Esophagus squamous epithelium (tissue), 5 donors: Measurements from ENCODE around the gene UBE2G2. TPM values are rescaled to one million over a fixed set of nuclear protein-coding genes. Genes with fewer than 3 reads are reported as not detected.

Source experiments
- DNase-seq: peaks from one replicate; lab custom pipeline; 2025; lab: John Stamatoyannopoulos, UW
- H3K27ac ChIP-seq, 4 donors: fragments of 200-600 bp; sonication (generic); one replicate each; pipeline ENCODE4 v1.5.1; 2016 to 2019; ENCODE audit warnings: mild to moderate bottlenecking in 1 of 4
- H3K27me3 ChIP-seq, 4 donors: fragments of 200-600 bp; sonication (generic); 1 replicate in 3 of 4; 2 replicates in 1 of 4; pipeline versions ENCODE4 v1.5.1 to v1.6.0; 2017 to 2021; ENCODE audit warnings: antibody characterized with exemption in 1 of 4
- H3K36me3 ChIP-seq, 3 donors: fragments of 200-600 bp; sonication (generic); one replicate each; pipeline ENCODE4 v1.5.1; 2016 to 2019
- H3K4me1 ChIP-seq, 3 donors: fragments of 200-600 bp; sonication (generic); one replicate each; pipeline ENCODE4 v1.5.1; 2017 to 2019
- H3K4me3 ChIP-seq, 4 donors: fragments of 200-600 bp; sonication (generic); 1 replicate in 3 of 4; 2 replicates in 1 of 4; pipeline ENCODE4 v1.5.1; 2016 to 2019; ENCODE audit warnings: mild to moderate bottlenecking in 2 of 4, moderate library complexity in 1 of 4
- H3K9me3 ChIP-seq, 3 donors: fragments of 200-600 bp; sonication (generic); one replicate each; pipeline ENCODE4 v1.5.1; 2016 to 2019
- POLR2A ChIP-seq, 4 donors: fragments of 450-650 bp; IDR thresholded peaks; one replicate each; pipeline ENCODE4 v1.6.1; 2017; ENCODE audit warnings: antibody characterized with exemption in 4 of 4, mild to moderate bottlenecking in 4 of 4, moderate library complexity in 3 of 4
- WGBS, 2 donors: methylation state at CpG; one replicate each; pipeline ENCODE4 v1.1.5; 2018; 5-methylcytosine and 5-hydroxymethylcytosine counted together
- intact Hi-C: fragments of 100-400 bp; cut with DNase I; formaldehyde crosslinking; loops from one replicate; pipeline ENCODE4 v1.15.0; 2022
- total RNA-seq, 4 donors: library from RNA; depleted of rRNA; stranded (reverse); fragments of >200 nt; gene quantifications; one replicate each; pipeline ENCODE4 v1.1.0, GENCODE V29; 2016
- TF ChIP-seq, protein P1 (sequence below), 6 experiments: fragments of 450-650 bp in 4 of 6; fragments of 200-600 bp in 2 of 6; sonication (generic) in 2 of 6; IDR thresholded peaks; one replicate each; pipeline ENCODE4 v1.5.1; 2016 to 2019; ENCODE audit warnings: antibody characterized with exemption in 6 of 6, mild to moderate bottlenecking in 4 of 6, moderate library complexity in 4 of 6
- donor health status: DM: yes; HTN: yes; CAD: no.

UBE2G2 gene
- total RNA-seq, 4 donors from 2014 or later = 27.9 to 70.0 (median 51.1) TPM

DNA sequence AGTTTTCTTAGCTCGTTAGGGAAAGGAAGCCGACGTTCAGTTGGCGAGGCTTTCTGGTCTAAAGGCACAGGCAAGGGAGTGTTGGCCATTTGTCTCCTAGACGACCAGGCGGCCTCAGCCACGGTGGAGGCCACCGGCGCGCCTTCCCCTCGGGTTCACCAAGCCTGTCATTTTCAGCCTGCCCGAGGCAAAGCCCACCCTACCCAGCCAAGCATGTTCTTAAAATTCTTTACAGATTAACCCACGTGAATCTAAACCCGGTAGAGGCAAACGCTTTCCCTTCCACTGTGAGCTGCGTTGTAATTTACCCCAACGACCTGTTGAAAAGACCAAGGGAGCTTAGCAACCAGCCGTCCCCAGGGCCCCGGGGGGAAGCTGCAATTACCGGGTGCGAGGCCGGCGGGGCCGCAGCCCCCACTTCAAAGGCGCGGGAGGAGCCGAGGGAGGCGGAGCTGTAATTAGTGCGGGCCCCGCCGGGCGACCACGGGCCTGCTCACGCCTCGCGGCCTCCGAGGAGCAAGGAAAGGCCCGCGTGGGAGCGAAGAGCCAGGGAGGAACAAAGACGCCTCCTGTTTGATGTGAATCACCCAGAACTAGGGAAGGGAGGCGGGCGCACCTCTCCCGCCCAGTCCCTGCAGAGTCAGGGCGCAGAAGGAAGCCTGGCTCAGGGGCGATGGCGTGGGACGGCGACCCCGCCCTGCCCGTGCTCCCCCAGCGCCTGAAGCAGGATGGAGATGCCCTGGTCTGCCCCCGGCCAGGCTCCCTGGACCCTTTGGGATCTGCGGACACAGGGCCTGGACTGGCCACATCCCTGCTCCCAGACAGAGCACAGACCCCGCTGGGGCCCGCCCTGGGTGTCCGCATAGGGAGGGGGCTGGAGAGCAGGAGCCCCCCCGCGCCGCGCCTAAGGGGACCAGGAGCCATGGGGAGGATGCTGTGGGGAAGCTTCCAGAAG lies 78.2 kb downstream of the UBE2G2 start:
- DNase-seq = no peak

GRCh38 chr21:44722731-44723130 lies 78.9 kb downstream of the UBE2G2 start:
- Histone ChIP-seq H3K36me3 (no peaks in the 10 kb centered on the region), H3K4me3 (no peak overlapping the region), H3K27me3 (peaks cover 6 to 98% (median 12%) of the 10 kb centered on the region in 4 donors), H3K9me3 (no peaks in the 10 kb centered on the region), H3K27ac (no peak overlapping the region), H3K4me1 (peaks cover 0 to 9% (median 6%) of the 10 kb centered on the region in 3 donors)
- no peak for TF ChIP-seq POLR2A (IDR thresholded peaks at IDR 0.05)
- TF ChIP-seq, protein P1, sequence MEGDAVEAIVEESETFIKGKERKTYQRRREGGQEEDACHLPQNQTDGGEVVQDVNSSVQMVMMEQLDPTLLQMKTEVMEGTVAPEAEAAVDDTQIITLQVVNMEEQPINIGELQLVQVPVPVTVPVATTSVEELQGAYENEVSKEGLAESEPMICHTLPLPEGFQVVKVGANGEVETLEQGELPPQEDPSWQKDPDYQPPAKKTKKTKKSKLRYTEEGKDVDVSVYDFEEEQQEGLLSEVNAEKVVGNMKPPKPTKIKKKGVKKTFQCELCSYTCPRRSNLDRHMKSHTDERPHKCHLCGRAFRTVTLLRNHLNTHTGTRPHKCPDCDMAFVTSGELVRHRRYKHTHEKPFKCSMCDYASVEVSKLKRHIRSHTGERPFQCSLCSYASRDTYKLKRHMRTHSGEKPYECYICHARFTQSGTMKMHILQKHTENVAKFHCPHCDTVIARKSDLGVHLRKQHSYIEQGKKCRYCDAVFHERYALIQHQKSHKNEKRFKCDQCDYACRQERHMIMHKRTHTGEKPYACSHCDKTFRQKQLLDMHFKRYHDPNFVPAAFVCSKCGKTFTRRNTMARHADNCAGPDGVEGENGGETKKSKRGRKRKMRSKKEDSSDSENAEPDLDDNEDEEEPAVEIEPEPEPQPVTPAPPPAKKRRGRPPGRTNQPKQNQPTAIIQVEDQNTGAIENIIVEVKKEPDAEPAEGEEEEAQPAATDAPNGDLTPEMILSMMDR (IDR thresholded peaks at IDR 0.05) = no peak
- intact Hi-C loops = no loop called here
- no peak for DNase-seq
- WGBS, 2 donors = 55 to 81% methylated on average over 1 to 3 of the region's 5 CpGs

More for the DNA sequence above, 78.2 kb downstream of the UBE2G2 start:
- 24 to 36% methylated on average over 11 to 23 of the region's 61 CpGs for WGBS, 2 donors
- Histone ChIP-seq H3K9me3 (no peaks in the 10 kb centered on the region), H3K27ac (no peak overlapping the region), H3K36me3 (no peaks in the 10 kb centered on the region), H3K4me3 (no peak overlapping the region), H3K4me1 (peaks cover 0 to 9% (median 6%) of the 10 kb centered on the region in 3 donors), H3K27me3 (peaks cover 6 to 96% (median 12%) of the 10 kb centered on the region in 4 donors)
- intact Hi-C loops = no loop called here
- TF ChIP-seq, protein P1 (IDR thresholded peaks at IDR 0.05) = no peak
- no peak for TF ChIP-seq POLR2A (IDR thresholded peaks at IDR 0.05)

GRCh38 chr21:44720170-44720569 lies 81.5 kb downstream of the UBE2G2 start:
- intact Hi-C loops = no loop called here
- H3K27me3 ChIP-seq = peaks cover 6 to 84% (median 12%) of the 10 kb centered on the region in 4 donors
- WGBS, 2 donors = 68 to 89% methylated on average over 2 of the region's 2 CpGs
- no peak for DNase-seq
- no peaks in the 10 kb centered on the region for H3K36me3 ChIP-seq
- H3K4me1 ChIP-seq = peaks cover 0 to 9% (median 6%) of the 10 kb centered on the region in 3 donors
- no peak overlapping the region for H3K27ac ChIP-seq
- H3K4me3 ChIP-seq = no peak overlapping the region
- H3K9me3 ChIP-seq = no peaks in the 10 kb centered on the region
- TF ChIP-seq POLR2A (IDR thresholded peaks at IDR 0.05) = no peak
- TF ChIP-seq, protein P1 (IDR thresholded peaks at IDR 0.05) = no peak

Other genes with a start within 250 kb of the UBE2G2 start
- gene KRTAP10-3, start 243.0 kb downstream of the UBE2G2 start, total RNA-seq = not detected
- gene KRTAP10-4, start 228.1 kb downstream of the UBE2G2 start, total RNA-seq = not detected
- gene KRTAP10-5, start 221.2 kb downstream of the UBE2G2 start, total RNA-seq = not detected
- not detected for gene KRTAP10-6, start 209.3 kb downstream of the UBE2G2 start, total RNA-seq
- not detected for gene KRTAP10-7, start 201.2 kb downstream of the UBE2G2 start, total RNA-seq
- not detected for gene KRTAP10-8, start 189.7 kb downstream of the UBE2G2 start, total RNA-seq
- not detected for gene KRTAP10-9, start 174.7 kb downstream of the UBE2G2 start, total RNA-seq
- not detected for gene KRTAP10-10, start 164.5 kb downstream of the UBE2G2 start, total RNA-seq
- gene KRTAP10-11, start 155.4 kb downstream of the UBE2G2 start, total RNA-seq = not detected
- gene KRTAP12-4, start 147.2 kb downstream of the UBE2G2 start, total RNA-seq = not detected
- gene KRTAP12-3, start 143.9 kb downstream of the UBE2G2 start, total RNA-seq = not detected
- not detected for gene KRTAP12-2, start 134.9 kb downstream of the UBE2G2 start, total RNA-seq
- gene KRTAP12-1, start 119.7 kb downstream of the UBE2G2 start, total RNA-seq = not detected
- gene KRTAP10-12, start 104.6 kb downstream of the UBE2G2 start, total RNA-seq = not detected
- gene TSPEAR, start 90.2 kb downstream of the UBE2G2 start, total RNA-seq = not detected
- gene SUMO3, start 16.2 kb upstream of the UBE2G2 start, total RNA-seq = 10 to 100 TPM; 22.9 to 55.0 (median 46.5) TPM
- gene PTTG1IP, start 71.9 kb upstream of the UBE2G2 start, total RNA-seq = 100 to 1,000 TPM in 3 of 4 donors, 10 to 100 TPM in 1; 83.1 to 132 (median 114) TPM
- gene ITGB2, start 119.1 kb upstream of the UBE2G2 start, total RNA-seq = 10 to 100 TPM in 2 of 4 donors, 1 to 10 TPM in 2; 6.6 to 47.1 (median 18.5) TPM
- 10 to 100 TPM; 10.2 to 16.1 (median 11.1) TPM for gene SLX9, start 138.2 kb upstream of the UBE2G2 start, total RNA-seq